ENCODE results near the gene ADGRL2. TPM values are rescaled to one million over a fixed set of nuclear protein-coding genes. Genes with fewer than 3 reads are reported as not detected.

Gene ADGRL2
- total RNA-seq, 1 donor from 2014 or later = not detected

- Mint-ChIP-seq H3K27ac (no peak overlapping the region), H3K27me3 (no peaks in the 10 kb centered on the region), H3K36me3 (ENCODE audit: low read depth) (no peaks in the 10 kb centered on the region), H3K4me3 (no peak overlapping the region), H3K4me1 (no peaks in the 10 kb centered on the region), H3K9me3 (no peaks in the 10 kb centered on the region)
- CTCF ChIA-PET = no interaction called here
- DNase-seq (no peak), ATAC-seq (ENCODE audit: low read depth) (no peak)
- POLR2A ChIA-PET = no interaction called here
- no peak for TF ChIP-seq CTCF (IDR thresholded peaks at IDR 0.05)
- intact Hi-C loops (cut with micrococcal nuclease) = no loop called here
Measured at GRCh38 chr1:81846630-81847029, 45.9 kb downstream of the ADGRL2 start.

- TF ChIP-seq CTCF (IDR thresholded peaks at IDR 0.05) = no peak
- ChIA-PET CTCF (no interaction called here), POLR2A (no interaction called here)
- Mint-ChIP-seq H3K36me3 (ENCODE audit: low read depth) (no peaks in the 10 kb centered on the region), H3K4me1 (no peaks in the 10 kb centered on the region), H3K9me3 (no peaks in the 10 kb centered on the region), H3K27ac (no peak overlapping the region), H3K27me3 (no peaks in the 10 kb centered on the region), H3K4me3 (no peak overlapping the region)
- intact Hi-C loops (cut with micrococcal nuclease) = no loop called here
- no peak for DNase-seq
- no peak for ATAC-seq (ENCODE audit: low read depth)
Measured at GRCh38 chr1:81847063-81847462, 46.3 kb downstream of the ADGRL2 start.

GRCh38 chr1:81848880-81849682, 48.3 kb downstream of the ADGRL2 start:
- CTCF ChIA-PET = no interaction called here
- ATAC-seq (ENCODE audit: low read depth) = no peak

GRCh38 chr1:81850031-81850430, 49.3 kb downstream of the ADGRL2 start:
- no peak overlapping the region for H3K4me3 Mint-ChIP-seq
- H3K9me3 Mint-ChIP-seq = no peaks in the 10 kb centered on the region
- ATAC-seq (ENCODE audit: low read depth) (no peak), DNase-seq (no peak)
- H3K4me1 Mint-ChIP-seq = no peaks in the 10 kb centered on the region
- intact Hi-C loops (cut with micrococcal nuclease) = no loop called here
- POLR2A ChIA-PET = no interaction called here
- no peaks in the 10 kb centered on the region for H3K36me3 Mint-ChIP-seq (ENCODE audit: low read depth)
- CTCF ChIA-PET = no interaction called here
- no peak overlapping the region for H3K27ac Mint-ChIP-seq
- TF ChIP-seq CTCF (IDR thresholded peaks at IDR 0.05) = no peak
- no peaks in the 10 kb centered on the region for H3K27me3 Mint-ChIP-seq

More at GRCh38 chr1:81848880-81849682, 48.3 kb downstream of the ADGRL2 start:
- Mint-ChIP-seq H3K27me3 (no peaks in the 10 kb centered on the region), H3K27ac (no peak overlapping the region), H3K4me1 (no peaks in the 10 kb centered on the region), H3K36me3 (ENCODE audit: low read depth) (no peaks in the 10 kb centered on the region), H3K4me3 (no peak overlapping the region), H3K9me3 (no peaks in the 10 kb centered on the region)
- intact Hi-C loops (cut with micrococcal nuclease) = no loop called here
- DNase-seq = no peak
- TF ChIP-seq CTCF (IDR thresholded peaks at IDR 0.05) = no peak
- POLR2A ChIA-PET = no interaction called here

GRCh38 chr1:81850495-81850894, 49.8 kb downstream of the ADGRL2 start:
- no peaks in the 10 kb centered on the region for H3K4me1 Mint-ChIP-seq

More at GRCh38 chr1:81850495-81850894, 49.8 kb downstream of the ADGRL2 start:
- no peaks in the 10 kb centered on the region for H3K9me3 Mint-ChIP-seq
- DNase-seq (no peak), ATAC-seq (ENCODE audit: low read depth) (no peak)
- TF ChIP-seq CTCF (IDR thresholded peaks at IDR 0.05) = no peak
- no peak overlapping the region for H3K27ac Mint-ChIP-seq
- ChIA-PET CTCF (no interaction called here), POLR2A (no interaction called here)
- H3K27me3 Mint-ChIP-seq = no peaks in the 10 kb centered on the region
- H3K4me3 Mint-ChIP-seq = no peak overlapping the region
- H3K36me3 Mint-ChIP-seq (ENCODE audit: low read depth) = no peaks in the 10 kb centered on the region
- intact Hi-C loops (cut with micrococcal nuclease) = no loop called here

All from activated B cell treated with CpG ODN at 0.5 μM for 24 hours (primary cell).